Activated CD4-positive, alpha-beta T cell treated with anti-CD3 and anti-CD28 coated beads, Interleukin-2, Interleukin-6, amounts not matched to agents 100 ng/mL and 50 ng/mL, durations not matched to agents 16 hours and 8 hours (primary cell): ENCODE data around the gene RBL1.
"Not testable (repeated sequence)": the region's sequence is repeated elsewhere in the genome, so short reads cannot be mapped to it uniquely, and the experiment has no call there.

Source experiments
- DNase-seq: peaks from one replicate; pipeline ENCODE4 v3.0.0-alpha.2; 2020

Gene RBL1

GRCh38 chr20:37072293-37073196 is 23.3 kb downstream of the RBL1 start:
- DNase-seq = peak; percentile 3

DNA sequence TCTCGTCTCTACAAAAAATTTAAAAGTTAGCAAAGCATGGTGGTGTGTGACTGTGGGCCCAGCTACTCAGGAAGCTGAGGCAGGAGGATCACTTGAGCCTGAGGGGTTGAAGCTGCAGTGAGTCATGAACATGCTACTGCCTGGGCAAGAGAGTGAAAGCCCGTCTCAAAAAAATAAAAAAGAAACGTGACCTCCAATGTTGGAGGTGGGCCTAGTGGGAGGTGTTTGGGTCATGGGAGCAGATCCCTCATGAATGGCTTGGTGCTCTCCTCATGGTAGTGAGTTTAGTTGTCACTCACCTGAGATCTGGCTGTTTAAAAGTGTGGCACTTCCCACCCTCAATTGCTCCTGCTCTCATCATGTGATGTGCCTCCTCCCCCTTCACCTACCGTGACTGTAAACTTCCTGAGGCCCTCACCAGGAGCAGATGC is 24.3 kb downstream of the RBL1 start:
- DNase-seq = peak; percentile 61

GRCh38 chr20:37069563-37069962 is 26.2 kb downstream of the RBL1 start:
- DNase-seq = not testable (repeated sequence)

DNA sequence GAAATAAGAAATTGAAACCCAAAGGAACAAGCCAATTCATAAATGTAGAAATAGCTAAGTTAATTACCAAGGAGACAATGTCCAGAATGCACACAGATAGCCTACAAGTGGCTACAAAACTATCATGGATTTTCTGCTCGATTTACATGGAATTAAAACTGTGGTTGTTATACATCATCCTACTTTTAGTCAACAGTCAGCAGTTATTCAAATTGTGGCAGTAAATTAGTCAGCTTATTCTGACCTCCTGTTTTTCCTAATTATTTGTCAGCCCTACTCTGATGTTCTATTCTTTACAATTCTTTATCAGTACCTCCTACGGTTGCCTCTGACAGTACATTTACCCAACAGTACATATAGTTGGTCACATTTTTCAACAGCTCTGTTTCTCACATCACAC is 29.6 kb downstream of the RBL1 start:
- no peak for DNase-seq

DNA sequence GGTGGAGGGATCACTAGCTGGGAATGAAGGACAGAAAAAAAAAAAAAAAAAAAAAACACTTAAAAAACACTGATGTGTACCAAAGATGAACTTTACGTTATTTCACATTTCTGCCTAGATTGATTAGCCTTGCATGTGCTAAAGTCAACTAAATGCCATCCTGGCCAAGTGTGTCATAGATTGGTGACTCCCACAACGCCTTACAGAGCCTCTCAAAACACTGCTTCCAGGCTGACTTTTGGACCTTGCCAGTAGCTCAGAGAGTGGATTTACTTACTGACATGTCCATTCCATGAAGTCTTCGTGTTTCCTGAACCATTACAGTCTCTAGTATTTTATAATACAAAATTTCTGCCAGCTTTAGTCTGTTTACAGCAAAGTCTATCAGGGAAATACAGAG is 40.5 kb downstream of the RBL1 start:
- no peak for DNase-seq

DNA sequence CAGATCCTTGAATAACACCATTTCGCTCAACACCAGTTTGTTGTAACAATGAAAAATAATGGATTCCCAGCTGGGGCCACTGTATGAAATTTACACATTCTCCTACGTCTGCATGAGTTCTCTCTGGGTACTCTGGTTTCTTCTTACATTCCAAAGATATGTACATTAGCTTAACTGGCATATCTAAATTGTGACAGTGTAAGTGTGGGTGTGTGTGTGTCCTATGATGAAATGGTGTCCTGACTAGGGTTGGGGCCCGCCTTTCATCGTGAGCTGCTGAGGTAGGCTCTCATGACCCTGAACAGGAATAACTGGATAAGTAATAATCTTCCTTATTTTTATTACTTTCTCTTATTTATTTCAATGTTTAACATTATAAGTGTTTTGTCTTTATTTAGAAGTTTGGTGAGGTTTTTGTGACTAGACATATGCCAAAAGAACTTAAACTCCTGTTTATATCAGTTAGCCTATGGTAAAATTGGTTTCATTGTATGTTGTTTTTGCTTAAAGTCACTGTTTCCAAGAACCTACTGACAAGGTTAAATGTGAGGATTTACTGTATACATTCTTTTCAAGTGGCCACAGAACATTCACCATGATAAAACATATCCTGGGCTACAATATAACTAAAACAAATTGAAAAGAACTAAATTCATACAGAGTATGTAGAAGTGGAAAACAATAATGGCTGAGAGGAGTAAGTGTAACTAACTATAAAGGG is 42.4 kb downstream of the RBL1 start:
- no peak for DNase-seq

- DNase-seq = peak; percentile 59
These were observed 52.5 kb downstream of the RBL1 start for GRCh38 chr20:37042986-37043972.

GRCh38 chr20:37039366-37039765 is 56.4 kb downstream of the RBL1 start:
- not testable (repeated sequence) for DNase-seq

- no peak for DNase-seq
These were observed 63.7 kb downstream of the RBL1 start for GRCh38 chr20:37032077-37032476.

- DNase-seq = no peak
These were observed 75.2 kb downstream of the RBL1 start for GRCh38 chr20:37020636-37021035.

- DNase-seq = not testable (repeated sequence)
These were observed 83.2 kb downstream of the RBL1 start for GRCh38 chr20:37012631-37013030.

DNA sequence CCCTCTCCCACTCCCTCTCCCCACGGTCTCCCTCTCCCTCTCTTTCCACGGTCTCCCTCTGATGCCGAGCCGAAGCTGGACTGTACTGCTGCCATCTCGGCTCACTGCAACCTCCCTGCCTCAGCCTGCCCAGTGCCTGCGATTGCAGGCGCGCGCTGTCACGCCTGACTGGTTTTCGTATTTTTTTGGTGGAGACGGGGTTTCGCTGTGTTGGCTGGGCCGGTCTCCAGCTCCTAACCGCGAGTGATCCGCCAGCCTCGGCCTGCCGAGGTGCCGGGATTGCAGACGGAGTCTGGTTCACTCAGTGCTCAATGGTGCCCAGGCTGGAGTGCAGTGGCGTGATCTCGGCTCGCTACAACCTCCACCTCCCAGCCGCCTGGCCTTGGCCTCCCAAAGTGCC is 83.9 kb downstream of the RBL1 start:
- DNase-seq = not testable (repeated sequence)

DNA sequence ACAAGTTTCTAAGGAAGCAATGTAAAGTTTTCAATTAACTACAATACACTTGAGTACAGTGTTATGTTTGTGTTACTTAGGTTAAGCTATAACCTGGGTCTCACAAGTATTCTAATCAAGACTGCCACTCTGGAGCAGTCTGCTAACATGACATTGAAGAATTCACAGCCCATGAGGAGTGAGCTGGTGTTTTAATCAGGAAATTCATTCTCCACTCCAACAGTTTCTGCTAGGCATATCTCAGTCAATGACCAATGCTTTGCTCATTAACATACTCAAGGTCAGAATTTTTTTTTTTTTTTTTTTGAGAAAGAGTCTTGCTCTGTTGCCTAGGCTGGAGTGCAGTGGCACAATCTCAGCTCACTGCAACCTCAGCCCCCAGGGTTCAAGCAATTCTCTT is 84.7 kb downstream of the RBL1 start:
- DNase-seq = no peak

DNA sequence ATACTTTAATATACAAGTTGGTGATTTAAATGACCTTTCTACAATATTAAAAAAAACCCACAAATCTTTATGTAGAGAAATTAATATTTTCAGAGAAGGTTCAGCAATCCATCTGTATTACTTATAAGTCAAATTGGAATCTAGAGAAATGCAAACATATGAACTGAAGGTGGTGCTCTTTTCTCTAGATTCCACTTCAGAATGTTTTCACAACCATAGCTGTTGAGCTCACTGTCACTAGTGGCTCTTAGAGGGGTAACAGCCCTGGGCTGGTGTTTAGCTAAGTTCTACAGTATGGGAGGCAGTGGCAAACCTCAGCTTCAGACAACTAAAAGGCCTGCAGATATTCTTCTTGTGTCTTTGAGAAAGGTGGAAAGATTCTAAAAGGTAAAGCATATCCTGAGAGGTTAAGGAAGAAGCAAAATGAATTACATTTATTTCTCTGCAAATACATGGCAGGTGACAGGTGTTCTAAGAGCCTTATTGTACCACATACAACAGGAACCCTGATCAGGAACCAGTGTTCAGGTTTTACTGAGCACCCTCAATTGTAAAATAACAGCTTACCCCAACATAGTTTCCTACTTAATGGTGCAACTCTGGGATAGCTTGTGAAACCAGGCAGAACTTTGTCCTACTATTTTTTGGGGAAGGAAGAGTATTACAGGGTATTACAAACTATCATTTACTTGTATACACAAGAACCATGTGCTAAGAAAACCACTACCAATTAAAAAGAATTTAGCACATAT is 87.7 kb downstream of the RBL1 start:
- DNase-seq = peak; percentile 11

GRCh38 chr20:37005062-37005942 is 90.5 kb downstream of the RBL1 start:
- DNase-seq = not testable (repeated sequence)

- not testable (repeated sequence) for DNase-seq
These were observed 94.2 kb downstream of the RBL1 start for GRCh38 chr20:37001634-37002033.

- not testable (repeated sequence) for DNase-seq
These were observed 95.6 kb downstream of the RBL1 start for GRCh38 chr20:37000171-37000570.

- DNase-seq = no peak
These were observed 97.1 kb downstream of the RBL1 start for GRCh38 chr20:36998652-36999051.

- DNase-seq = no peak
These were observed 98.7 kb downstream of the RBL1 start for GRCh38 chr20:36997121-36997520.

DNA sequence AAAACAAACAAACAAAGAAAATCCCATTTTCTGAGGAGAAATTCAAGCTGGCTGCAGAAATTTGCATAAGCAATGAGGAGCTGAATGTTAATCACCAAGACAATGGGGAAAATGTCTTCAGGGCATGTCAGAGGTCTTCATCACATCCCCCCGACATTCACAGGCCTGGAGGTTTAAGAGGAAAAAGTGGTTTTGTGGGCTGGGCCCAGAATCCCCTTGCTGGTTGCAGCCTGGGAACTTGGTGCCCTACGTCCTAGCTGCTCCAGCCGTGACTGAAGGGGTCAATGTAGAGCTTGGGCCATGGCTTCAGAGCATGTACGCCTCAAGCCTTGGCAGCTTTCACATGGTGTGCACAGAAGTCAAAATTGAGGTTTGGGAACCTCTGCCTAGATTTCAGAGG is 101.6 kb downstream of the RBL1 start:
- DNase-seq = not testable (repeated sequence)

DNA sequence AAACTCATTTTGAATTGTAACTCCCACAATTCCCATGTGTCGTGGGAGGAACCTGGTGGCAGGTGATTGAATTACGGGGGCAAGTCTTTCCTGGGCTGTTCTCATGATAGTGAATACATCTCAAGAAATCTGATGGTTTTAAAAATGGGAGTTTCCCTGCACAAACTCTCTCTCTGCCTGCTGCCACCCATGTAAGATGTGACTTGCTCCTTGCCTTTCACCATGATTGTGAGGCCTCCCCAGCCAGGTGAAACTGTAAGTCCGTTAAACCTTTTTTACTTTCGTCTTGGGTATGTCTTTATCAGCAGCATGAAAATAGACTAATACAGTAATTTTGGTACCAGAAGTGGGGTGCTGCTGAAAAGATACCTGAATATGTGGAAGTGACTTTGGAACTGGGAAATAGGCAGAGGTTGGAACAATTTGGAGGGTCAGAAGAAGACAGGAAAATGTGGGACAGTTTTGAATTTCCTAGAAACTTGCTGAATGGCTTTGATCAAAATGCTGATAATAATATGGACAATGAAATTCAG is 102.9 kb downstream of the RBL1 start:
- no peak for DNase-seq
